PC-9 (cell line): ENCODE measurements around the gene ZFAND3.

Source experiments
- EZH2 ChIP-seq: fragments of 200-600 bp; sonication (generic); IDR thresholded peaks from 2 replicates; pipeline ENCODE4 v1.8.0; 2017; ENCODE audit warnings: antibody characterized with exemption, low read depth
- TF ChIP-seq, protein P1 (sequence below): fragments of 200-600 bp; sonication (generic); conservative IDR thresholded peaks from 2 replicates; pipeline ENCODE4 v1.6.1; 2017; ENCODE audit warnings: mixed run types, antibody characterized with exemption, mild to moderate bottlenecking, moderate library complexity

DNA sequence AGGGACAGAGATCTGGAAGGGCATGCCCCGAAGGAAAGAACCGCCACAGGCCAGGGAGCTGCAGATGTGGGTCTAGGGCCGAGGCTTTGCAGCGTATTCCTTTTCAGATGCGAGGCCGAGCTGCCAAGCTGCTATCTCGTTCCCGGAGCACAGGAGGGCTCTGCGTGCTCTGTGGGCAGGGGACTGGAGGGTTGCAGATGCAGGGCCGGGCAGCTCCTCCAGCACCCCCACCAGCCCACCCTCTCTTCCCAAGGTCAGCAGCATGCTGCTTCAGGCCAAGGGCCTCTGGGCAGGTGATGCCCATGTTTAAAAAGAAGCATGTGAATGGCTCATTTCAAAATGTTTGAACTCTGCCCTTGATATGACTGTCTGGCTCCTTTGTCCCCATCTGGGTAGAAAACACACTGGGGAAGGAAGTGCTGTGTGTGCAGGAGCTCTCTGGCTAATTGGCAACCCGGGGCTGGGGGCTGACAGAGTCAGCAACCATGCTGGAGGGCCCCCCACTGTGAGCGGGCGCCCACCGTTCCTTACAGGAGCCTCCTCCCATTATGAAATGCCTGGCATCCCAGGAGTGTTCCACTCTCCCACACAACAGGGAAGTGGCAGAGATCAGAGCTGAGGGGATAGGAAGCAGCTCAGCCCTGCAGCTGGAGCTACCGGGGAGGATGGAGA lies 353.3 kb downstream of the ZFAND3 start:
- TF ChIP-seq, protein P1, sequence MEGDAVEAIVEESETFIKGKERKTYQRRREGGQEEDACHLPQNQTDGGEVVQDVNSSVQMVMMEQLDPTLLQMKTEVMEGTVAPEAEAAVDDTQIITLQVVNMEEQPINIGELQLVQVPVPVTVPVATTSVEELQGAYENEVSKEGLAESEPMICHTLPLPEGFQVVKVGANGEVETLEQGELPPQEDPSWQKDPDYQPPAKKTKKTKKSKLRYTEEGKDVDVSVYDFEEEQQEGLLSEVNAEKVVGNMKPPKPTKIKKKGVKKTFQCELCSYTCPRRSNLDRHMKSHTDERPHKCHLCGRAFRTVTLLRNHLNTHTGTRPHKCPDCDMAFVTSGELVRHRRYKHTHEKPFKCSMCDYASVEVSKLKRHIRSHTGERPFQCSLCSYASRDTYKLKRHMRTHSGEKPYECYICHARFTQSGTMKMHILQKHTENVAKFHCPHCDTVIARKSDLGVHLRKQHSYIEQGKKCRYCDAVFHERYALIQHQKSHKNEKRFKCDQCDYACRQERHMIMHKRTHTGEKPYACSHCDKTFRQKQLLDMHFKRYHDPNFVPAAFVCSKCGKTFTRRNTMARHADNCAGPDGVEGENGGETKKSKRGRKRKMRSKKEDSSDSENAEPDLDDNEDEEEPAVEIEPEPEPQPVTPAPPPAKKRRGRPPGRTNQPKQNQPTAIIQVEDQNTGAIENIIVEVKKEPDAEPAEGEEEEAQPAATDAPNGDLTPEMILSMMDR, result no peak
- no peak for TF ChIP-seq EZH2
